Pons (tissue), 1 donor: ENCODE measurements around the gene LRMDA.
A peak's percentile ranks its signal among the peaks of the same experiment; 100 is the strongest.
"Not testable (repeated sequence)": the region's sequence is repeated elsewhere in the genome, so short reads cannot be mapped to it uniquely, and the experiment has no call there.

ENCODE experiments used
- DNase-seq: peaks from one replicate; pipeline ENCODE4 v3.0.0-alpha.2; 2016; ENCODE audit warnings: low spot score

Gene LRMDA

DNA sequence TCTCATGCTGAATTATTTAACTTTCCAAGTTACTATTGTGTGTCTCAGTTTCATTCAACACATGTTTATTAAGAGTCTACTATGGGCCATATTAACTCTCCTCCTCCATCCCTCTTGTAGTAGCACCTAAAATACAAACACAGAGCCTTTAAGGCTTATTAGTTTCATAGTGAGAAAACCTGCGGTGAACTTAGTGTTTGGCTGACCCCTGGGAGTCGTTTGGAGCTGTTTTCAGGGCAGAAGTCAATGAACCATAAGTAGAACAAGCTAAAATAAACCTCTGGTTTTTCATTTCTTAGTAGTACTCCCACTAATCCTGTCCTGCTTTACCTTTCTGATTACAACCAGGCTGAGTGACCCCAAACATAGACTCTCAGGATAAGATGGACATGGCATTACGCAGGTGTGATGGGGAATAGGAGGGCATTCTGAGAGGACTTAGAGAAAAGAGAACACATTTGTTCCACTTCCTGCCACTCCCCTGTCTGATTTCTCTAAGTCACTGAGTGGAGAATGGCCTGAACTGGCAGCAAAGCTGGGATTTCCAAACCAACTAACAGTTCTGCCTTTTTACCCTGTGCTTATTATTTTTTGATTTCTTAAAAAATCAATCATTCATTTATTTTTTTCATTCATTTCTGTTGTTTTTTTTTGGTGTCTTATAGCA is 74.5 kb downstream of the LRMDA start:
- DNase-seq: no peak

DNA sequence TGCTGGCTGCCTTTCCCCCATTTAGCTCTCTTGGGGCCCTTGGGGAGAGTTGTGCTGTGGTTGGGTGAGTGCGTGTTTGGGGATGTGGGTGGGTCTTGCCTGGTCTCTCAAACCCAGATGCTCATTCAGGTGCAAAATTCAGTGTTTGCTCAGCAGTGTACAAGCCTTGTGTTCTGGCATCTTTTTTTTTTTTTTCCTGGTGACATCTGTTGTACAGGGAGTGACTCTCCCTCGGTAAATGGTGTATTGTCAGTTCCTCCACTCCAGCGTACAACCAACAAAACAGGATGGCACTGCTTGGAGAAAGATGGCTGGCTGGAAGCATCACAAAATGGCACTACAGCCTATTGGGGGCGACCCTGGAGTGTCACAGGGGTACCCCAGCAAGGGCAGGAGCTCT is 75.5 kb downstream of the LRMDA start:
- DNase-seq: no peak

DNA sequence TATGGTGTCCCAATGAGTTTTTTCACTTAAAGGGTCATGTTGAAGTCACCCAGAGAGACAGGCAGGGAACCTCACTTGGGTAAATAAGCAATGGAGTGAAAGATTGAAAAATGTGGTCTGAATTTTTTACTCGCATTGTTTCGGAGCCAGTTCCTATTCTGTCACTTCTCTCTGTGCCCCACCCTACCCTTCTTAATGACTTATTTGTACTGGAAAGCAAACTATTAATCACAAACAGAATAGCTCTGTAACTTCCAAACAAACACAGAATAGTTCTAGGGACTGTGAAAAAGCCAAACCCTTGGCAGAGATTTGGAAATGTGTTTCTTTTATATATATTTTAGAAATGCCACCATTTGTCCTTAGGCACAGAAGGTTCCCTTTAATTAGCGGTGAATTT is 76.0 kb downstream of the LRMDA start:
- no peak for DNase-seq

DNA sequence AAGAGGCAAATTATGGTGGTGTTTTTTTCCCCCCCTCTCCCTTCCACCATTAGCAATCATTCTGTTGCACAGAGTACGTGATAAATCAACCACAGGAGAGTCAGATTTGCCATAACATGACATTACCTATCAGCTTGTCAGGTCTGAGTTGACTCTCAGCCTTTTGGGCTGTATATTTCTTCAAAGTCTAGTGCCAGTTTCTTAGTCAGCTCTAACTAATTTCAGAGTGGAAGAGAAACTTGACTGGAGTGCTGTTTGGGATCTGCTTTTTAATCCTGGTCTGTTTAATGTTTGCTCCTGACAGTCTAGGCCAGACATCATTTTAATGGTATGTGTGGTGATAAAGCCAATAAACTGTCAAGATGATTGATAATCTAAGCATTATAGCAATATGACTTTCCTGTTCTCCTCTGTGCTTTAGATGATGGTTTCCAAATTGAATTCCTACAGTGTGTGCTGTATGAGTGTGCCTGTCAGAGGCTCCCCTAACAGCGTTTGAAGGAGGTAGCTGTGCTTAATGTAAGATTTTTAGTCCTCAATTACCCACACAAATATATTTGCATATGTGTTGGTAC is 76.9 kb downstream of the LRMDA start:
- DNase-seq: no peak

DNA sequence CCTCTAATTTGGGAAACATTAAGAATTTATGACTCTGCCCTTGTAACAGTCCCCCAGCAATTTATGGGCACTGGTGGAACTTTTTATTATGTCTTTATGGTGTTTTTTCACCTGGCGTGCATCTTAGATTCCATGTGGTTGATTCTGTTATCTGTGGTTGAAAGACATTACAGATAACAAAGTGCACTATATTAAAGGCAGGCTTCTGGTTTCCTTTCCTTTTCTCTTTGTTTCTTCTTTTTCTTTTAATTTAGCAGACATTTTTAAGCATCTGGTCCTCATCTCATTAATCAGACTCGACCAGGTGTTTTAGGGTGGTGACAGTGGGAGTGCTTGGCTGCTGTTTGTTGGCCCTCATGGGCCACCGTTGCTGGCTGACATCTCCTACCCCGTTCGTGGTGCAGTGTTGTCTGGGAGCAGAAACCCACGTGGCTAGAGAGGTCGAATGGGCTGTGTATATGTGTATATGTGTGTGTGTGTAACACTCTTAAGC is 77.4 kb downstream of the LRMDA start:
- no peak for DNase-seq

DNA sequence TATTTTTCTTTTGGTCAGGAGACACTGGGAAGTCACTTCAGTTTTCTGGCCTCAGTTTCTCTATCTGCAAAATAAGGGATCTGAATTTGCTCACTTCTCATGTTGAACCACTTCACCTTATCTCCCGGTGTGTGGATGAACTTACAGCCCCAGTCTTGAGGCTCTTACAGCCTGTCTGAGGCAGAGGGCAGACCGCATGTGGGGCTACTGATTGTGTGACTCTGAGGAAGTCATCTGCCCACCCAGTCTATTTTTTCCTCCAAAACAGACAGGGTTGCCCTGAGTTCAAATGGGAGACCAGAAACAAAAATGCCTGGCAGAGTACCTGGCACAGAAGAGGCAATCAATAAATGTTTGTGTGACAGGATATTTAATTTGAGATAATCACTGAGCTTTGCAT is 78.3 kb downstream of the LRMDA start:
- DNase-seq: no peak

DNA sequence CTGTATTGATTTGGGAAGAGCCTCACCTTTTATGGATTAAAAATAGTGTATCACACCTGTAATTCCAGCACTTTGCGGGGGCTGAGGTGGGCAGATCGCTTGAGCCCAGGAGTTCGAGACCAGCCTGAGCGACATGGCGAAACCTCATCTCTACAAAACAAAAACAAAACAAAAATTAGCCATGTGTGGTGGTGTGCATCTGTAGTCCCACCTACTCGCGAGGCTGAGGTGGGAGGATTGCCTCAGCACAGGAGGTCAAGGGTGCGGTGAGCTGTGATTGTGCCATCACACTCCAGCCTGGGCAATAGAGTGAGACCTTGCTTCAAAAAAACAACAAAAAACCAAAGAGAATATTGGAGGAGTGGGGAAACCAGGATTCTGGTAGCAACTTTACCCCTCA is 79.6 kb downstream of the LRMDA start:
- DNase-seq: no peak

DNA sequence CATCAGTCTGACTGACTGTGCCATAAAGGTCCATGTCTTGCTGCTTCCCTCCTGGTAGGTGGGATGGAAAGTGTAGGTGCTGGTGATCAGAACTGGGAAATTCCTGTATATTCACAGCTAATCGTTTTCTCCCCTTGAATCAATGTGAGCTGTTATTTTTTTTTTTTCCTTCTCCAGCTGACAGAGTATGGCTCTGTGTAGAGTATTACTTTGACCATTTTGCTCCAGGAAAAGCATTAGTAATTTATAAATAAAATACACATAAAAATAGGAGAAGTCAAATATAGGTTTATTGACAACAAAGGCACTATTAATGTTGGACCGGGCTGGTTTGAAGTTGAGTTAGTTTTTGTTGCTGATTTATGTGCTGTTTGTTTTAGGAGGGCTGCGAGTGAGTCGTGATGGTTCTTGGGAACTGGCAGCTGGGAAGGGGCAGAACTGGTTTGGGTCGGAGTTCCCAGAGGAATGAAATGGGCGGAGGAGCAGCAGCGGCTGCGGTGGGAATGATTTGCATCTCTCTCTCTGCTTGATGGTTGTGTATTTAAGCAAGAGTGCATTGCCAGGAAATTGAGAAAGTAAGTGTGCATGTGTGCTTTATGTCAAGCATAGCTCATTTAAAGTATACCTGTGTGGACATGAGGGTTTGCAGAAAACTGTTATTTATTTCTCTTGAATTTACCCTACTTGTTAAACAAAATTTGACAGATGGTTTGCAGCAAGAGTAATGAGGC is 80.9 kb downstream of the LRMDA start:
- DNase-seq: no peak

DNA sequence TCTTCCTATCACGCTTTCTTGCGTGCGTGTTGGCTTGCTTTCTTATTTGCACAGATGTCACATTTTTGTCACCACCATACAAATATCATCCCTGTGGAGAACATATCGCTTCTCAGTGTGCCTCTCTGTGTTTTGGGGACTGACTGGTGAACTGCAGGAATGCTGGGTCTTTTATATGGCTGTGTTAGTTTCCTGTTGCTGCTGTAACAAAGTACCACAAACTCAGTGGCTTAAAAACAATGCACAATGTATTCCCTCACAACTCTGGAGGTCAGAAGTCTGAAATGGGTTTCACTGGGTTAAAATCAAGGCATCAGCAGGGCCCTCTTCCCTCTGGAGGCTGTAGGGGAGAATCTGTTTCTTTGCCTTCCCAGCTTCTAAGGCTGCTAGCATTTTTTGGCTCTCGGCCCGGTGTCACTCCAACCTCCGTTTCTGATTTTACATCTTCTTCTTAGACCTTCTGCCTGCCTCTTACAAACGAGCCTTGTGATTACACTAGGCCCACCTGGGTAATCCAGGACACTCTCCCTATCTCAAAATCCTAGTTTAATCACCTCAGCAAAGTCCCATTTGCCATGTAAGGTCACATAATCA is 82.0 kb downstream of the LRMDA start:
- no peak for DNase-seq

DNA sequence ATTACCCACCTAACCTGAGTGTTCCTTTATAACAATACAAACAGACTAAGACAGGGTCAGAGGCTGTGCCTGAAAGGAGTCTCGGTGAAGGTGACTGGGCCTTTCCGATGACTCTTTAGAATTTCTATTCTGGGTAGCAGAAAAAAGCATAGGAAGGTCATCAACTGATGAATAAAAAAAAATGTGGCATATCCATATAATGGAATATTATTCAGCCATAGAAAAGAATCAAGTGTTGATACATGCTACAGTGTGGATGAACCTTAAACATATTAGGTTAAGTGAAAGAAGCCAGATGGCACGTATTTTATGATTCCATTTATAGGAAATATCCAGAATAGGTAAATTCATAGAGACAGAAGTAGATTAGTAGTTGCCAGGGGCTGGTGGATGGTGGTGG is 83.4 kb downstream of the LRMDA start:
- no peak for DNase-seq

DNA sequence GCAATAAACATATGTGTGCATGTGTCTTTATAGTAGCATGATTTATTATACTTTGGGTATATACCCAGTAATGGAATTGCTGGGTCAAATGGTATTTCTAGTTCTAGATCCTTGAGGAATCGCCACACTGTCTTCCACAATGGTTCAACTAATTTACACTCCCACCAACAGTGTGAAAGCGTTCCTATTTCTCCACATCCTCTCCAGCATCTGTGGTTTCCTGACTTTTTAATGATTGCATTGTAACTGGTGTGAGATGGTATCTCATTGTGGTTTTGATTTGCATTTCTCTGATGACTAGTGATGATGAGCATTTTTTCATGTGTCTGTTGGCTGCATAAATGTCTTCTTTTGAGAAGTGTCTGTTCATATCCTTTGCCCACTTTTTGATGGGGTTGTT is 84.7 kb downstream of the LRMDA start:
- DNase-seq: not testable (repeated sequence)

DNA sequence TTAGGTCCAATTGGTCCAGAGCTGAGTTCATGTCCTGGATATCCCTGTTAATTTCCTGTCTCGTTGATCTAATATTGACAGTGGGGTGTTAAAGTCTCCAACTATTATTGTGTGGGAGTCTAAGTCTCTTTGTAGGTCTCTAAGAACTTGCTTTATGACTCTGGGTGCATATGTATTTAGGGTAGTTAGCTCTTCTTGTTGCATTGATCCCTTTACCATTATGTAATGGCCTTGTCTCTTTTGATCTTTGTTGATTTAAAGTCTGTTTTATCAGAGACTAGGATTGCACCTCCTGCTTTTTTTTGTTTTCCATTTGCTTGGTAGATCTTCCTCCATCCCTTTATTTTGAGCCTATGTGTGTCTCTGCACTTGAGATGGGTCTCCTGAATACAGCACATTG is 87.8 kb downstream of the LRMDA start:
- DNase-seq: not testable (repeated sequence)

DNA sequence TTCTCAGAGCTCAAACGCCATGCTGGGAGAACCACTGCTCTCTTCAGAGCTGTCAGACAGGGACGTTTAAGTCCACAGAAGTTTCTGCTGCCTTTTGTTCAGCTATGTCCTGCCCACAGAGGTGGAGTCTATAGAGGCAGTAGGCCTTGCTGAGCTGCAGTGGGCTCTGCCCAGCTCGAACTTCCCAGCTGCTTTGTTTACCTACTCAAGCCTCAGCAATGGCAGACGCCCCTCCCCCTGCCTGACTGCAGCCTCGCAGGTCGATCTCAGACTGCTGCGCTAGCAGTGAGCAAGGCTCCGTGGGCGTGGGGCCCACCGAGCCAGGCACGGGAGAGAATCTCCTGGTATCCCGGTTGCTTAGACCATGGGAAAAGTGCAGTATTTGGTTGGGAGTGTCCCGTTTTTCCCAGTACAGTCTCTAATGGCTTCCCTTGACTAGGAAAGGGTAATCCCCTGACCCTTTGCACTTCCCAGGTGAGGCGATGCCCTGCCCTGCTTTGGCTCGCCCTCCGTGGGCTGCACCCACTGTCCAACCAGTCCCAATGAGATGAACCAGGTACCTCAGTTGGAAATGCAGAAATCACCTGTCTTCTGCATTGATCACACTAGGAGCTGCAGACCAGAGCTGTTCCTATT is 89.9 kb downstream of the LRMDA start:
- DNase-seq: not testable (repeated sequence)

DNA sequence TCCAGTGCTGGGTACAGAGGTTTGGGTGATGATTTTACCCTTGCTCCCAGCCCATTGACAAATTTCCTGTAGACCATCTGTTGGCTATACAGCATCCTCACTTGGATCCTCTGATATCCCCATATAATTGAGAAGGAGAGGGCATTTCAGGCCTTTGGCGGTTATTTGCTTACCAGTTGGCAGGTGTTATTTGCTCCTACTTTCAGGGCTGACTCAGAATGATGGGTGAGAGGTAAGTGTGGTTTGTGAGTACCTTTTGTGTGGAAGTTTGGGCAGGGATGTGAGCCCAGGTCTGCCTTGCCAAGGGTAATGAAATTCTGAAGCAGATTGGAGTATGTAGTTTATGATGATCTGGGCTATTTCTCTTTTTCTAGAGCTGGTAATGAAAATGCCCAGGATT is 93.6 kb downstream of the LRMDA start:
- DNase-seq: no peak

DNA sequence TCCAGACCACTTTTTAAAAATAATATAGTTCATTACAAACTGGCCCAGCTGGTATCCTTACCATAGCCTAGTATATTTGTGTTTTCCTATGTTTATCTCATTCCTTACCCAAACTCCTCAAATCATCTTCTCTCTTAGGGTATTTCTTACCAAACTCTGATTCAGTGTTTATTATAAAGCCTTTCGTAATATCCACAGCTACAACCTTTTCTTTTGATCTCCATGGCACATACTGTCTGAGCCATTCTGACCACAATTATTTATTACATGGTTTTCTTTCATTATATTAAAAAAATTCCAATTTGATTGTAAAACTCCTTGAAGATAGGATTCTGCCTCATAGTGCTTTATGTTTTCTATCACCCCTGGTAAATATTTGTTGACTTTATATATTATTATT is 94.2 kb downstream of the LRMDA start:
- no peak for DNase-seq

DNA sequence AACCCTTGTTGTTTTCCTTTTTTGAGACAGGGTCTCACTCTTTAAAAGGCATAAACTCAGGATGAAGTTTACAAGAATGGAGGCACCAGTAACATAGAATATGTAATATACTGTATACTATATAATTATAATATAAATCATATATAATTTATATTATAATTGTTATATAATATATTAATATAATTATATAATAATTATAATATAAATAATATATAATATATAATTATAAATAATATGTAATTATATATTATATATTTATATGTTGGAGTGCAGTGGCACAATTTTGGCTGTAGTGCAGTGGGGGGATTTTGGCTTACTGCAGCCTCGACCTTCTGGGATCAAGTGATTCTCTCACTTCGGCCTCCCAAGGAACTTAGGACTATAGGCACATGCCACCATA is 96.1 kb downstream of the LRMDA start:
- DNase-seq: no peak

DNA sequence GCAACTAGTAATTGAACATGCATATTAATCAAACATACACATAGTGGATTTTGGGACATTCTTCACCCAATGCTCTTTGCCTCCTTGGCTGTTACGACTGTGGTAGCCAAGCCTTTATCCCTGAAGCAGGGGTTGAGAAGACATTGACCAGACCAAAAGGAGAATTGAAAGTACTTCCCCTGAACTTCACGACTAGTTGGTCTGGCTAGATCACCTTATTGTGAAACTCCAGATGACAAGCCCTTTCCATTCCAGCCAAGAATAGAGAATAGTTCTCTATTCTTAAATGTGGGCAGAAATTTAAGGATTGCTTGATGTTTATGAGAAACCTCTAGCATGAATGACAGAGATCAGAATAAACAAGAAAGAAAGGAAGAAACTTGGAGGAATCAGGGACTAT is 97.0 kb downstream of the LRMDA start:
- peak; percentile 71 for DNase-seq

DNA sequence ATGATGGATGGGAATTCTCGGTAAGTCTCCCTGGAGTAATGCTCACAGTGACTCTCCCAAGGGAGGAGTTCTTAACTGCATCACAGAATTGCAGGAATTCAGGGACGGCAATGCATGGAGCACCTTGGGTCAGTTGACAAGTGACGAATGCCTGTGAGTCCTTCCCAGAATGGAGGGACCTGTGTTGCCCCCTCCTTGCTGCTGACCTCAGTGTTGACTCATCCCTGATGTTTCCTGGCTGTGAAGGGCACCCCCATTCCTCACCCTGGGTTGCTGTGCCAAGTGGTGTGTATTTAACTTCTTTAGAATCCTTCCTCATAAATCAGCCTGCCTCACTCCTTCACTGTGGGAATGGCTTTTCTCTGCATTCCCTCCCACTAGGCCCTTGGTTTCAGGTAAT is 98.9 kb downstream of the LRMDA start:
- no peak for DNase-seq

DNA sequence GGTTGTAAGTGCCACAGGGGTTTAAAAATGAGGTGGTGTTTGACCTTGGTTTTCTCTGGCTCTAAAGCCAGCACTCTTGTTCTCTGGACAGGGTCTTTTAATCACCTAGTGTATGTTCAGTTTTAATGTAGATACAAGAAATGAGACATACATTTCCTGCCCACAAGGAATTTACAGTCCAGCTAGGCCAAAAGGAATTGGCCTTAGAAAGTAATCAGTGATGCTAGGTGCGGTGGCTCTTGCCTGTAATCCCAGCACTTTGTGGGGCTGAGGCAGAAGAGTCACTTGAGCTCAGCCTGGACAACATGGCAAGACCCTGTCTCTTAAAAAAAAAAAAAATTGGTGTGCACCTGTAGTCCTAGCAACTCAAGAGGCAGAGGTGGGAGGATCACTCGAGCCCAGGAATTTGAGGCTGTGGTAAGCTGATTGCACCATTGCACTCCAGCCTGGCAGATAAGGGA is 100.2 kb downstream of the LRMDA start:
- no peak for DNase-seq

DNA sequence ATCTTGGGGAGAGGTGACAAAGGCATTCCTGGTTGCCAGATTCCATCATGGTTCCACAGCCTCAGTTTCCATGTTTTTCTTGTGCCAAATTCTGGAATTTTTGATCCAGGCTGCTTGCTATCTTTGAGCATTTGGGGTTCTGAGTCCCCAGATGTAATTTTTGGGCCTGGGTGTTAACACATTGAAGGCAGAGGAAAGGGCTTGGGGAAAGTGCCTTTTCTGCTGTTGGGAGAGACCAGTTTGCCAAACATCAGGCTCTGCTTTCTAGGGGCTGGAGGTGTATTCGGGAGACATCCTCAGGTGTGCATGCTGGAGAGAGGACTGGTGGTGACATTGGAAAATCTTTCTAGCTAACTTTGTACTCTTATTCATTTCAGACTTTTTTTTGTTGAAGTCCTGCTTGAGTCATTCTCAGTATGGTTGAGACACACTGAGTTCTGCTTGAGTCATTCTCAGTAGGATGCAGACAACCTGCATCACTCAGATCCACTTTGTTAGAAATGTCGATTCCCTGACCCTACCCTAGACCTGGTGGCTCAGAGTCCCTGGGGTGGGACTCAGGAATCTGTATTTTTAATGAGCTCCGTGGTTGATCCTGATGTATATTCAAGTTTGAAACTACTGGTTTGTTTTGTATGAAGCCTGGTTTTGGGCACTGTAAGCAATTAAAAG is 101.0 kb downstream of the LRMDA start:
- no peak for DNase-seq

DNA sequence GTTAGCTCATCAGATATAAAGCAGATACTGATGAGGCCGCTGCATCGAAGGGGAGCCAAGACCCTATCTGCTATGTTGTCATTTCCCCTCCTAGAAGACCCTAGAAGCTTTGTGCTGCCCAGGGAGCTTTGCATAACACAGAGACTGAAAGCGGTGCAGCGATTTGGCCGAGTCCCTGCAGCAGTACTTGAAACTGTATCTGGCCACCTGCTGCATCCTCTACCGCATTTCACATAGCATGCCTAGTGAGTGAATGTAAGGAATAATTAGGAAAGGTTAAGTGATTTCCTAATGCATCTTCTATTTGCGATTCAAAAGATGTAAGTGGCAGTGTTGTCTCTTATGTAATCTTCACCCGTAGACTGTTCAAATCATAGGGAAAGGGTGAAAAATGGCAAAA is 106.7 kb downstream of the LRMDA start:
- no peak for DNase-seq

DNA sequence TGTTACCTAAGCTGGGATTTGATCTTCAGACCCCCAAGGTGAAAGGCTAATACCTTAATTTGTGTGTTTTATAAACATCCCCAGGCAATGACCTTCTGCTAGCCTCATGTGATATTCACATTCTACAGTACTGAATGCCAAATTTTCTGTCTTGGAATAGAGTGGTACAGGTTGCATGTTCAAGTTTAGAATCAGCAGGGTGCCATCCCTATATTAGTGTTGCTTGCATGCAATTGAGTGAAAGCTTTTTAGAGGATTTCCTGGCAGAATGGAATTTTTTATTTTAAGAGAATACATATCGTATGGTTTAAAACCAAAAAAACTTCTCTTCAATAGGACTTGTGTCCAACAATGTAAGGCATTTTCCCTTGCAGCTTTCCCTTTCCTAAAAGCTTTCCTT is 107.3 kb downstream of the LRMDA start:
- DNase-seq: no peak
